Tibial nerve (tissue), 4 donors: ENCODE measurements around the gene RPF1.

Source experiments
- EP300 ChIP-seq, 2 donors: sonication (generic); formaldehyde crosslinking; IDR thresholded peaks; one replicate each; pipeline ENCODE4 v1.6.1; 2017; ENCODE audit warnings: antibody characterized with exemption in 2 of 2, mild to moderate bottlenecking in 1 of 2
- POLR2A ChIP-seq, 2 donors: fragments of 450-650 bp; IDR thresholded peaks; one replicate each; pipeline ENCODE4 v1.6.1; 2017; ENCODE audit warnings: antibody characterized with exemption in 2 of 2, mild to moderate bottlenecking in 2 of 2, moderate library complexity in 2 of 2
- TF ChIP-seq, protein P1 (sequence below), 5 experiments: fragments of 200-600 bp in 3 of 5; fragments of 450-650 bp in 2 of 5; sonication (generic) in 3 of 5; IDR thresholded peaks; one replicate each; pipeline ENCODE4 v1.5.1; 2016 to 2019; ENCODE audit warnings: antibody characterized with exemption in 5 of 5, mild to moderate bottlenecking in 3 of 5, moderate library complexity in 2 of 5

DNA sequence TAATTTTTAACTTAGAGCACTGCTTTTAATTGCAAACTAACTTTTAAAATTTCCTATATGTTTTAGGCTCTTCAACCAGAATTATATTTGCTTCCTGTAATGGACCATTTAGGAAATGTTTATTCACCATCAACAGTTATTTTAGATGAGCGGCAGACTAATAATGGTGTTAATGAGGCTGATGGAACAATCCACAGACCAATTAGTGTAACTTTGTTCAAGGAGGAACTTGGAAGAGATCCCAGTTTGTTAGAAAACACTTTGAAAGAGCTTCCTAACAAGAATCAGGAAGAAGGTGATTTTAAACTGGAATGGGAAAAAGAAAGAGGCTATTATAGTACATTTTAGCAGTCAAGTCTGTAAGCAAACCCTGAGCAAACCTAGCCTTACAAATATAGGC is 46.7 kb downstream of the RPF1 start:
- TF ChIP-seq, protein P1, sequence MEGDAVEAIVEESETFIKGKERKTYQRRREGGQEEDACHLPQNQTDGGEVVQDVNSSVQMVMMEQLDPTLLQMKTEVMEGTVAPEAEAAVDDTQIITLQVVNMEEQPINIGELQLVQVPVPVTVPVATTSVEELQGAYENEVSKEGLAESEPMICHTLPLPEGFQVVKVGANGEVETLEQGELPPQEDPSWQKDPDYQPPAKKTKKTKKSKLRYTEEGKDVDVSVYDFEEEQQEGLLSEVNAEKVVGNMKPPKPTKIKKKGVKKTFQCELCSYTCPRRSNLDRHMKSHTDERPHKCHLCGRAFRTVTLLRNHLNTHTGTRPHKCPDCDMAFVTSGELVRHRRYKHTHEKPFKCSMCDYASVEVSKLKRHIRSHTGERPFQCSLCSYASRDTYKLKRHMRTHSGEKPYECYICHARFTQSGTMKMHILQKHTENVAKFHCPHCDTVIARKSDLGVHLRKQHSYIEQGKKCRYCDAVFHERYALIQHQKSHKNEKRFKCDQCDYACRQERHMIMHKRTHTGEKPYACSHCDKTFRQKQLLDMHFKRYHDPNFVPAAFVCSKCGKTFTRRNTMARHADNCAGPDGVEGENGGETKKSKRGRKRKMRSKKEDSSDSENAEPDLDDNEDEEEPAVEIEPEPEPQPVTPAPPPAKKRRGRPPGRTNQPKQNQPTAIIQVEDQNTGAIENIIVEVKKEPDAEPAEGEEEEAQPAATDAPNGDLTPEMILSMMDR (IDR thresholded peaks at IDR 0.05): no peak
- TF ChIP-seq POLR2A (IDR thresholded peaks at IDR 0.05) (no peak), EP300 (IDR thresholded peaks at IDR 0.05) (no peak)
